DMS114 treated with DMSO at 0.1 percent for 48 hours (cell line): ENCODE measurements around the gene CCDC30.
"Not testable (repeated sequence)": the region's sequence is repeated elsewhere in the genome, so short reads cannot be mapped to it uniquely, and the experiment has no call there.

Experiments
- DNase-seq: peaks from one replicate; lab custom pipeline; 2025; ENCODE audit not compliant: unreplicated experiment; lab: John Stamatoyannopoulos, UW

The CCDC30 gene

GRCh38 chr1:42450061-42450460 lies 13.0 kb upstream of the CCDC30 start:
- no peak for DNase-seq

DNA sequence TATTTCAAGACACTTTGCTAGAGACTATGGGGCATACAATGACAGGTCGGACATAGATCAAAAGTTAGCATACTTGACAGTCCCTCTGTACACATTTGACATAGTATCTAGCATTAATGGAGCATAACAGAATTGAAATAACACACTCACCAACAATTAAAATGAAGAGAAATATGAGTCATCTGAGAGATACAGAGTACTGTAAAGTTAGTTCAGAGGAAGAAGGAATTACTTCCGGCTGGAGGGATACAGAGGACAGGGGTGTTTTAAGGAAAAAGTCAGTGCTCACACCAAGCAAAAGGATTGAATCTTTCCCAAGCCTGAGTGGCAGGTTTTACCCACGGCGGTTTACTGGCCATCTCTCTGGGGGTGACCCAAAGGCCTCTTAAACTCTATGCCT lies 9.7 kb upstream of the CCDC30 start:
- no peak for DNase-seq

GRCh38 chr1:42454403-42454802 lies 8.7 kb upstream of the CCDC30 start:
- DNase-seq, result no peak

- DNase-seq, result peak; percentile 77
Measured at GRCh38 chr1:42456010-42456753, 6.9 kb upstream of the CCDC30 start, which contains the start of the genes PPCS and ZMYND12. Gene PPCS, plus strand, starts transcription at chr1:42456543. Its CDS starts 23 bp downstream, at chr1:42456566. Gene ZMYND12, minus strand, starts transcription at chr1:42456022. Its CDS starts 25 bp downstream, at chr1:42455997.

DNA sequence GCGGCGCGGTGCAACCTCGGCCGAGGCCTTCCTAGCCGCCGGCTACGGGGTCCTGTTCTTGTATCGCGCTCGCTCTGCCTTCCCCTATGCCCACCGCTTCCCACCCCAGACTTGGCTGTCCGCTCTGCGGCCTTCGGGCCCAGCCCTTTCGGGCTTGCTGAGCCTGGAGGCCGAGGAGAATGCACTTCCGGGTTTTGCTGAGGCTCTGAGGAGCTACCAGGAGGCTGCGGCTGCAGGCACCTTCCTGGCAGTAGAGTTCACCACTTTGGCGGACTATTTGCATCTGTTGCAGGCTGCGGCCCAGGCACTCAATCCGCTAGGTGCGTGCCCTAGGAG lies 6.4 kb upstream of the CCDC30 start:
- DNase-seq, result no peak

- no peak for DNase-seq
Measured at GRCh38 chr1:42461196-42461595, 1.9 kb upstream of the CCDC30 start.

DNA sequence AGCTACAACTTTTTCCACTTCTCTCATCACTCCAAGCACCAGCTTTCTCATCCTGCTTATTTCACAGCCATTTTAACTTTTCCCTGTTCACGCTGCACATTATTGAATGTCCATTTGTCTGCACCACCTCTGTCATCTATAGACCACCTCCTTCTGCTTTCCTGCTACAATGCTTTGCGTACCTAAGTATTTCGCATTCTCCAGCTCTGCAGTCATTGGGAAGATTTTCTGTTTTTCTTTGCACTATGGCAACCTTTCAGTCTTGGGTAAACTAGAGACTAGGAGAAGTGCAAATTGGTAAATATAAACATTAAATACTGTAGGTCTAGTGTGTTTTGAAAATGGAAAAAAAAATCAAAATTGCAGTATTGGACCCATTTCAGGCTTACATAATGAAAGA lies 835 bp downstream of the CCDC30 start:
- DNase-seq, result no peak

DNA sequence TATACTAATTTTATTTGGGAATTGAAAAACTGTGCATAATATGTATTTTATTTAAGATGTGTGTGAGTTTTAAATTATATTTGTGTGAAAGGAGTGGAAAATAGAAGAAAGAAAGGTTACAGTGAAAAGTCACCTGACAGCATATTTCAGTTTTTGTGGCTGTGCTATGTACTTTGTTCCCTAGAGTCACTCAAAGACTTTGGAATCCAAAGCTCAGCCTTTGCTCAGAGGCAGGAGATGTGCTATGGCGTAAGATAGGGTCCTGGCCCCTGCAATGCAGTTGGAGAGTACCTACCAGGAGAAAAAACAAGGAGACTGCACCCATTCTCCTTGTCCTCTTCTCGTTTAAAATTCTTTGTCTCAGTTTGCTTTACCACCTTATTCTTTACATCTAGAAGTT lies 2.9 kb downstream of the CCDC30 start:
- DNase-seq, result no peak

DNA sequence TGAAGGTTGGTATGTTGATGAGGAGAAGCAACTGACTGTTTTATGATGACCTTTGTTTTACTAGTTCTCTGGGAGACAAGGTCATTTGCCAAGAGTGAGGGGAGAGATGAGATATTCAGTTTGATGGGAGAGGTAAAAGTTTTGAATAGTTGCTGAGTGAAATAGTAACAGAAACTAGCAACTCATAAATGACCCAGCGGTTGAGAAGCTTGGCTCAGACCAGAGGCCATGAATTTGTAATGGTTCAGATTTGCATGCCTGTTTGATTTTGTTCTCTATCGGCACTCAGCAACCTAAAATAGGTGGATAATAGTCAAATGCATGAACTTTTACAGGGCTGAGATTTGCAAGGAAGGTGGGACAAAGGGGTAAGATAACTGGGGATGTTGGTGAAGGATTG lies 6.6 kb downstream of the CCDC30 start:
- DNase-seq, result no peak

DNA sequence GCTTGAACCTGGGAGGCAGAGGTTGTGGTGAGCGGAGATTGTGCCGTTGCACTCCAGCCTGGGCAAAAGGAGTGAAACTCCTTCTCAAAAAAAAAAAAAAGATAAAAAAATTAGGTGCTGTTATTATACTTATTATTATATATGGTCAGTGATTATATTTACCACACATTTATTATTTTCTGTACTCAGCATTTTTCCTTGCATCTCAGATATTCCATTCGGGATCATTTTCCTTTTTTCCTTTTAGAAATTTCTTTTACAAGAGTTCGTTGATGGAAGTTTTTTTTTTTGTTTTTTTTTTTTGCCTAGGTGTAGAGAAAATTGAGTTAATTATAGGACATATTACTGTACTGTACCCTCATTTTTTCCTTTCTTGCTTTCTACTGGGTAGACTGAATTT lies 13.5 kb downstream of the CCDC30 start:
- DNase-seq, result no peak

DNA sequence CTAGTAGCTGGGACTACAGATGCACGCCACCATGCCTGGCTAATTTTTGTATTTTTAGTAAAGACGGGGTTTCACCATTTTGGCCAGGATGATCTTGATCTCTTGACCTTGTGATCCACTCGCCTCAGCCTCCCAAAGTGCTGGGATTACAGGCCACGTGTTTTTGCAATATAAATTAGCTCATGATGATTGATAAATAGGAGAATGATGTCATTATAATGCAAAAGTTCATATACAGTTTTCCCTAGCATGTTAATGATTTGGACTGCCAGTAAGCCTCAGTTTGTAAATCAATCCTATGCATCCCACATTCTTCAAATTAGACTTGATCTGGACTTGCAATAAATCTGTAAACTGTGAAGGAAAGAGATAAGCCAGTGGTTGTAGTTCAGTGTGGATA lies 14.3 kb downstream of the CCDC30 start:
- not testable (repeated sequence) for DNase-seq

DNA sequence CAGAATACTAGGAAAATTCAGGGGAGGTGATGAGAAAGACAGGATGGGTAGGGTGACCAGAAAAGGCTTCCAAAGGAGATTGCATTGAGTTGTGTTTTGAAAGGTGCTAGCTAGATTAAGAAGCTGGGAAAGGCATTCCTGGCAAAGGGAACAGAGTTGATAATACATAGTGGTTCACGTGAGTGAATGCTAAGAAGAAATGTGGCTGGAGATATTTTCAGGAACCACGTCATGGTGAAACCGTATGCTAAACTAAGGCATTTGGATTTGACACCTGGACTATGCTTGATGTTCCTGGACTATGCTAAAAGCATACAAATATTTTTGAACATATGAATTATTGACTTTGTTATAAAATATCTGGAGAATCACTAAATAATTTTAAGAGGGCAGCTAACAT lies 14.7 kb downstream of the CCDC30 start:
- DNase-seq, result no peak

GRCh38 chr1:42479621-42480020 lies 16.5 kb downstream of the CCDC30 start:
- DNase-seq, result no peak

GRCh38 chr1:42480921-42481320 lies 17.8 kb downstream of the CCDC30 start:
- DNase-seq, result no peak

DNA sequence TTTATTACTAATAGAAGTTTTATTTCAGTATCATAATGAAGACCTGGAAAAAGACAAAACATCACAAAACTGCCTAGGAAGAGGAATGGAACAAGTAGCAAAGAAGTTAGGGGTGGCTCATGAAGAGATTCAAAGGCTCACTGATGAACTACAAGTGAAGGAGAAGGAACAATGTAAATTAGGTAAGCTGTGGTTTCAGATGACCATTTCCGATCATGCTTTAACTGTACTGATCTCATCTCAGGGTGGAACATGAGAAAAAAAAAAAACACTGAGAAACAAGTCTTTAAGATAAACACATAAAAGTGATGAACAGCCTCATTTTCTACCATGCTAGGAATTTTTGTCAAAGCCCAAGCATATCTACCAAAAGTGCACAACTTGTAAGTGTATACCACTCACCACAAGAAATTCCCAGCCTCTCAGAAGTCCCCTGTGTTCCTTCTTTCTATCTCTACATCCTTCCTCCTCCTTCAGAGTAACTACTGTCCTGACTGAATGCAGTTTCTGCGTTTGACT lies 19.6 kb downstream of the CCDC30 start:
- no peak for DNase-seq

DNA sequence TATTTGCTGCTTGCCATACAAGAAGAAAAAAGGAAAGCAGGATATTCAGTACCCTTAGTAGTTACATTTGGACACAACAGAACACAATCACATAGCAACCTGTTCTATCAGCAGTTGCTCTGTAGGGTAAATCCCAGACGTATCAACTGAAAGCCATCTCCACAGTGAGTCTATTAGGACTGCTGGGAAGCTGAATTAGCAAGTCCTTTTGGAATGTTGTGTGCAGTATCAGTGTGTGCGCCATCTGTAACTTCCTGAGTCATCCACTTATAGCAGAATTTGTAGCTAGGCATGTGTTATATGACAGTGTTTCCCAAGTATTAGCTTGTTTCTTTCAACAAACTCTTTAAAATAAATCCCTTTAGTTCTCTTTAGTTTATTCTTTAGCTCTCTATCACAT lies 21.3 kb downstream of the CCDC30 start:
- DNase-seq, result no peak

GRCh38 chr1:42490237-42490636 lies 27.2 kb downstream of the CCDC30 start:
- DNase-seq, result no peak

DNA sequence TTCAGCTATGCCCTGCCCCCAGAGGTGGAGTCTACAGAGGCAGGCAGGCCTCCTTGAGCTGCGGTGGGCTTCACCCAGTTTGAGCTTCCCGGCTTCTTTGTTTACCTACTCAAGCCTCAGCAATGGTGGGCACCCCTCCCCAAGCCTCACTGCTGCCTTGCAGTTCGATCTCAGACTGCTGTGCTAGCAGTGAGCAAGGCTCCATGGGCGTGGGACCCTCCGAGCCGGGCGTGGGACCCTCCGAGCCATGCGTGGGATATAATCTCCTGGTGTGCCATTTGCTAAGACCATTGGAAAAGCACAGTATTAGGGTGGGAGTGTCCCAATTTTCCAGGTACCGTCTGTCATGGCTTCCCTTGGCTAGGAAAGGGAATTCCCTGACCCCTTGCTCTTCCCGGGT lies 38.9 kb downstream of the CCDC30 start:
- not testable (repeated sequence) for DNase-seq

DNA sequence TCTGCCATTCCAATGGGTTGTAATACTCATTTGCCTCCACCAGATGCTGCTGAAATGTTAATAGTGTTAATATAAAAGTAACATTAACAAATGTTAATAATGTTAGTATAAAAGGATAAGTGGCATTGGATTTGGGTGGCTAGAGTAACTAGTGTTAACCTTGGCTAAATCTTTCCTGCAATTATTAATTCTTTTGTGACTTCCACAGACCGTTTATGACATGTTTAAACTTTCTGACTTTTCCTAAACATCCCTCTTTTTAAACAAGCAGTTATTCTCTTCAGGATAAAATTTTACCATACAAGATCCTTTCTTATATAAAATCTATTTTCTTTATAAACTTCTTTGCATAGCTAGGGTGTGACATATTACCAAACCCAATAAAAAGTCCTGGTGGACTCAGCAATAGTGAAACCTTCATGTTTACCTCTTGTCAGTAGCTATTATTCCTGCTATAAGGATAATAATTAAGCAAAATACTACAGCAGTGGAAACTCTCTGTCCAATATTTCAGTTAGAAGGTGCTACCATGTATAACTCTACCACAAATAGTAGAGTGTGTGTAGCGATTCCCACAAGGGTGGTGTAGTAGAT lies 41.5 kb downstream of the CCDC30 start:
- no peak for DNase-seq

DNA sequence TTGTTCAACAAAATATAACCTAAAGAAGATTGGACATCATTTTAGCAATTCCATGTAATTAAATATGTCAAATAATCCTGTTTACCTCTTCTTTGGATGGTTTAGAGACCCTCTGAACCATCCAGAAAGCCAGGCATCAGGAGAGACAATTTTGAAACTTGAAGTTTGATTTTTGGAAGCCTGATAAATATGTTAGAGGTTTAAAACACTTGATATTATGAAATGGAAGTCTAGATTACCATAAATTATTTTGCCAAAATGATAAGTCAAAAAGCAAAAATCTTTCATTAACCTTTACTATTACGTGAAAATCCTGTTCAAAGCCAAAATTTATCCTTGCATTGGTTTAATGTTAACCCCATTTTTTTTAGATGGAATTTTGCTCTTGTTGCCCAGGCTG lies 43.5 kb downstream of the CCDC30 start:
- DNase-seq, result no peak

GRCh38 chr1:42511581-42512155 lies 48.6 kb downstream of the CCDC30 start:
- DNase-seq, result not testable (repeated sequence)

DNA sequence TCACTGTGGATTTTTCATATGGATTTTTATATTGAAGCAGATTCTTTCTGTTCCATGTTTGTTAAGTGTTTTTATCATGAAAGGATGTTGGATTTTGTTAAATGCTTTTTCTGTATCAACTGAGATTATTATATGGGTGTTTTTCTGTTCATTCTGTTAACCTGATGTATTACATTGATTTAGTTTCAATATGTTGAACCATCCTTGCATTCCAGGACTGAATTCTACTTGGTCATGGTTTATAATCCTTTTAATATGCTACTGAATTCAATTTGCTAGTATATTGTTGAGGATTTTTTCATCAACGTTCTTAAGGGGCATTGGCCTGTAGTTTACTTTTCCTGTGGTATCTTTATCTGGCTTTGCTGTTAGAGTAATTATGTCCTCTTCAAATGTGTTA lies 55.8 kb downstream of the CCDC30 start:
- no peak for DNase-seq
